Skeletal muscle tissue (tissue), 4 donors: ENCODE results near the gene ERC2. TPM values are rescaled to one million over a fixed set of nuclear protein-coding genes. Genes with fewer than 3 reads are reported as not detected.

Experiments
- H3K27ac ChIP-seq: one replicate; pipeline ENCODE4 v1.7.0; 2013; ENCODE audit warnings: mild to moderate bottlenecking, low read depth, low read length, inconsistent platforms
- H3K27me3 ChIP-seq, 3 donors: one replicate each; pipeline ENCODE4 v1.7.0; 2013; ENCODE audit warnings: low read length in 3 of 3; ENCODE audit not compliant: control insufficient read depth in 3 of 3, insufficient read depth in 3 of 3
- H3K36me3 ChIP-seq, 3 donors: one replicate each; pipeline ENCODE4 v1.7.0; 2013; ENCODE audit warnings: low read length in 3 of 3; ENCODE audit not compliant: control insufficient read depth in 3 of 3, insufficient read depth in 3 of 3
- H3K4me1 ChIP-seq, 3 donors: one replicate each; pipeline ENCODE4 v1.7.0; 2013; ENCODE audit warnings: low read length in 3 of 3, mild to moderate bottlenecking in 3 of 3; ENCODE audit not compliant: control insufficient read depth in 3 of 3, insufficient read depth in 3 of 3
- H3K4me3 ChIP-seq, 3 donors: one replicate each; pipeline ENCODE4 v1.7.0; 2013; ENCODE audit warnings: low read length in 3 of 3
- H3K9ac ChIP-seq, 3 donors: one replicate each; pipeline ENCODE4 v1.7.0; 2013; ENCODE audit warnings: low read length in 3 of 3, mild to moderate bottlenecking in 3 of 3, moderate library complexity in 2 of 3, low read depth in 1 of 3
- H3K9me3 ChIP-seq, 3 donors: one replicate each; pipeline ENCODE4 v1.7.0; 2013; ENCODE audit warnings: low read length in 3 of 3; ENCODE audit not compliant: control insufficient read depth in 3 of 3
- total RNA-seq: library from RNA; depleted of rRNA; stranded (reverse); fragments of >200 nt; gene quantifications from one replicate; pipeline ENCODE4 v1.2.3, GENCODE V29; 2014
- donor health status: Osteomylitis.

Gene ERC2
- total RNA-seq, 1 donor from 2014 or later = 1.0 TPM

- peak overlapping the region; percentile 44 for H3K27ac ChIP-seq
- H3K4me3 ChIP-seq = peak overlapping the region; percentile 84 to 85 (median 85)
- H3K36me3 ChIP-seq = no peaks in the 10 kb centered on the region
- H3K9me3 ChIP-seq = no peaks in the 10 kb centered on the region
- peaks cover 8 to 21% (median 13%) of the 10 kb centered on the region in 3 donors for H3K27me3 ChIP-seq
- peaks cover 7 to 39% (median 12%) of the 10 kb centered on the region in 3 donors for H3K4me1 ChIP-seq
- peak overlapping the region; percentile 80 to 87 (median 85) for H3K9ac ChIP-seq
These were observed 980.7 kb downstream of the ERC2 start for GRCh38 chr3:55487381-55488241.

GRCh38 chr3:55486857-55487380 is 981.3 kb downstream of the ERC2 start, which contains the start of gene WNT5A:
TSS of gene WNT5A (minus strand) at chr3:55487306. CDS start at chr3:55486985, 321 bp downstream.
- Histone ChIP-seq H3K27ac (peak within 1 kb of the TSS; percentile 47), H3K27me3 (peaks cover 13 to 23% (median 17%) of the 10 kb centered on the region in 3 donors), H3K4me3 (peak within 1 kb of the TSS; percentile 84 to 85 (median 85)), H3K9ac (peak within 1 kb of the TSS; percentile 80 to 87 (median 85)), H3K4me1 (peaks cover 7 to 41% (median 16%) of the 10 kb centered on the region in 3 donors), H3K9me3 (no peaks in the 10 kb centered on the region), H3K36me3 (no peaks in the 10 kb centered on the region)

GRCh38 chr3:55486101-55486856 is 982.0 kb downstream of the ERC2 start:
- Histone ChIP-seq H3K36me3 (no peaks in the 10 kb centered on the region), H3K9me3 (no peaks in the 10 kb centered on the region), H3K27me3 (peaks cover 19 to 27% (median 20%) of the 10 kb centered on the region in 3 donors), H3K4me3 (peak overlapping the region; percentile 84 to 85 (median 85)), H3K9ac (peak overlapping the region; percentile 80 to 87 (median 85)), H3K27ac (peak overlapping the region; percentile 47), H3K4me1 (peaks cover 13 to 45% (median 21%) of the 10 kb centered on the region in 3 donors)

GRCh38 chr3:55484801-55485791 is 983.2 kb downstream of the ERC2 start:
- Histone ChIP-seq H3K27ac (peak overlapping the region; percentile 47), H3K4me3 (peak overlapping the region; percentile 84 to 85 (median 85)), H3K27me3 (peaks cover 21 to 31% (median 26%) of the 10 kb centered on the region in 3 donors), H3K9ac (peak overlapping the region; percentile 80 to 87 (median 85)), H3K4me1 (peaks cover 18 to 41% (median 21%) of the 10 kb centered on the region in 3 donors), H3K36me3 (no peaks in the 10 kb centered on the region), H3K9me3 (no peaks in the 10 kb centered on the region)

- peaks cover 18 to 34% (median 18%) of the 10 kb centered on the region in 3 donors for H3K4me1 ChIP-seq
- peaks cover 19 to 33% (median 30%) of the 10 kb centered on the region in 3 donors for H3K27me3 ChIP-seq
- H3K9ac ChIP-seq = peak overlapping the region in 1 of 3 donors; percentile 66
- H3K36me3 ChIP-seq = no peaks in the 10 kb centered on the region
- H3K27ac ChIP-seq = no peak overlapping the region
- H3K9me3 ChIP-seq = no peaks in the 10 kb centered on the region
- H3K4me3 ChIP-seq = peak overlapping the region in 1 of 3 donors; percentile 46
These were observed 984.0 kb downstream of the ERC2 start for GRCh38 chr3:55484191-55484689.

- H3K4me1 ChIP-seq = peaks cover 11 to 27% (median 13%) of the 10 kb centered on the region in 3 donors
- H3K36me3 ChIP-seq = no peaks in the 10 kb centered on the region
- H3K27ac ChIP-seq = no peak overlapping the region
- peak overlapping the region in 1 of 3 donors; percentile 29 for H3K4me3 ChIP-seq
- H3K27me3 ChIP-seq = peaks cover 17 to 33% (median 23%) of the 10 kb centered on the region in 3 donors
- H3K9me3 ChIP-seq = no peaks in the 10 kb centered on the region
- peak overlapping the region in 1 of 3 donors; percentile 16 for H3K9ac ChIP-seq
These were observed 984.8 kb downstream of the ERC2 start for GRCh38 chr3:55483196-55484095.

GRCh38 chr3:55482496-55483195 is 985.6 kb downstream of the ERC2 start:
- H3K4me1 ChIP-seq = peaks cover 11 to 26% (median 12%) of the 10 kb centered on the region in 3 donors
- no peaks in the 10 kb centered on the region for H3K9me3 ChIP-seq
- H3K9ac ChIP-seq = peak overlapping the region in 1 of 3 donors; percentile 45
- no peak overlapping the region for H3K27ac ChIP-seq
- peak overlapping the region; percentile 14 to 63 (median 23) for H3K4me3 ChIP-seq
- no peaks in the 10 kb centered on the region for H3K36me3 ChIP-seq
- peaks cover 17 to 33% (median 22%) of the 10 kb centered on the region in 3 donors for H3K27me3 ChIP-seq
